ENCODE results near the gene ITGB7.

ITGB7 gene

DNA sequence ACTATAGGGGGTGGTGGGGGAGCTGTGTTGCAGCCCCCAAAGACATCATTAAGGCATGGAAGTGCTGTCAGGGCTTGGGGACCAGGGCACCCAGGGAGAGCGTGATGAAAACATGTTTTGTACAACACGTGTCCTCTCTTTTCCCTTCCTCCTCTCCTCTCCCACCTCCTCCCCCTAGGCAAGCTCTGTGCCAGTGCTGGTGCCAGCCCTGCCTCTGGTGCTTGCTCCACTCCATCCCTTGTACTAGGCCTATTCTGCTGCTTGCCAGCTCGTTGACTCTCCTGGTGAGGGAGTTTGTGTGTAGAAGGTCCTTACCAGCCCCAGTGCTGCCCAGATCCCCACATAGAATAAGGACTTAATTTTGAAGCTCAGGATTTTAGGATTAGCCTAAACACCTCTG, 28.1 kb upstream of the ITGB7 start:
- TF ChIP-seq, protein P1, sequence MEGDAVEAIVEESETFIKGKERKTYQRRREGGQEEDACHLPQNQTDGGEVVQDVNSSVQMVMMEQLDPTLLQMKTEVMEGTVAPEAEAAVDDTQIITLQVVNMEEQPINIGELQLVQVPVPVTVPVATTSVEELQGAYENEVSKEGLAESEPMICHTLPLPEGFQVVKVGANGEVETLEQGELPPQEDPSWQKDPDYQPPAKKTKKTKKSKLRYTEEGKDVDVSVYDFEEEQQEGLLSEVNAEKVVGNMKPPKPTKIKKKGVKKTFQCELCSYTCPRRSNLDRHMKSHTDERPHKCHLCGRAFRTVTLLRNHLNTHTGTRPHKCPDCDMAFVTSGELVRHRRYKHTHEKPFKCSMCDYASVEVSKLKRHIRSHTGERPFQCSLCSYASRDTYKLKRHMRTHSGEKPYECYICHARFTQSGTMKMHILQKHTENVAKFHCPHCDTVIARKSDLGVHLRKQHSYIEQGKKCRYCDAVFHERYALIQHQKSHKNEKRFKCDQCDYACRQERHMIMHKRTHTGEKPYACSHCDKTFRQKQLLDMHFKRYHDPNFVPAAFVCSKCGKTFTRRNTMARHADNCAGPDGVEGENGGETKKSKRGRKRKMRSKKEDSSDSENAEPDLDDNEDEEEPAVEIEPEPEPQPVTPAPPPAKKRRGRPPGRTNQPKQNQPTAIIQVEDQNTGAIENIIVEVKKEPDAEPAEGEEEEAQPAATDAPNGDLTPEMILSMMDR (conservative IDR thresholded peaks at IDR 0.05) = no peak
- TF ChIP-seq ZFX (IDR thresholded peaks at IDR 0.05) = no peak
- no peak overlapping the region for H3K27ac ChIP-seq

DNA sequence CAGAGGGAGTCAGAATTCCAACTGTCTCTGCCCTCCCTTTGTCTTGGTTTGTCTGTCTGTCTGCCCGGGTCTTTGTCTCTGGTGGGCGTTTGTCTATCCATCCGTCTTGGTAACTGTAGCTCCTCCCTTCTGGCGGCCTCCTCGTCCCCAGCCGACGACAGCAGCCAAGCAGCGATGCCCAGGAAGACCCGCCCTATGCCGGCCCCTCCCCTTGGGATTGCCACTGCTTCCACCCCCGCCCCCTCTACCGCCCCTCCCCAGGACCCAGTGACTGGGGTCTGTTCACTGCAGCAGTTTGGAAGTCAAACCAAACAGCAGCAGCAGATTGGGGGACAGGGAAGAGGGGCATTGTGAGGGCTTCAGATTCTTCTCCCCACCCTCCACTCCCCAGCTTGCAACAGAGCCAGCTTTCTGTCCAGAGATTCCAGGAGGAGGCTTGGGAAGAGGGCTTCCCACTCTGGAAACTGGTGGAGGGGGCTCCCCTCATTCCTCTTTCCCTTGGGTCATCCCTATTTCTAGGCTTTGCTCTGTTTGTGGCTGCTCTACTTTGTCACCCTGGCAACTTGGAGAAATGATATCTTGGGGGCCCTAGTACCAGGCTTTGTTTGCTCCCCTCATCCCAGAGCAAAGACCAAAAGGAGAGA, 27.3 kb upstream of the ITGB7 start:
- TF ChIP-seq ZFX (IDR thresholded peaks at IDR 0.05) = no peak
- TF ChIP-seq, protein P1 (conservative IDR thresholded peaks at IDR 0.05) = no peak
- H3K27ac ChIP-seq = no peak overlapping the region

DNA sequence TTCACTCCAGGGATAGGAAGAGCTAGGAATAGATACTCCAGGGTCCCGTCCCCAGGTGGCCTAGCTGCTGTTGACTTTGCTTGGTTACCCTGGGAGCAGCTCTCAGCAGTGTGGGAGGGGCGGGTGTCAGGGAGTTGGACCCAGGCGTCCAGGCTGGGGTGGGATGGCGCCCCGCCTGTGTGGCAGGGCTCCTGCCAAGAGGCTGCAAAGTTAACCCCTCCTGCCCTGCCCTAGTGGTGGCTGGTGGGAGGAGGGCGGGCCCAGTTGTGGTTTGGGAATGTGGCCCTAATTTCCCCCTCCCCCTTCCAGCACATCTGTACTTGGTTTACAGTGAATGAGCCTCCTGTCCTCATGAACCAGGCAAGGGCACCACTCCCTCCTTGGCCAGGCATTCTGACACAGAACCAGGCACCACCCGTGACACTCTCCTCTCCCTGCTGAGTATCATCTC, 26.6 kb upstream of the ITGB7 start:
- TF ChIP-seq, protein P1 (conservative IDR thresholded peaks at IDR 0.05) = no peak
- H3K27ac ChIP-seq = peak overlapping the region; percentile 86; the same call in 1 of the 2 replicates

DNA sequence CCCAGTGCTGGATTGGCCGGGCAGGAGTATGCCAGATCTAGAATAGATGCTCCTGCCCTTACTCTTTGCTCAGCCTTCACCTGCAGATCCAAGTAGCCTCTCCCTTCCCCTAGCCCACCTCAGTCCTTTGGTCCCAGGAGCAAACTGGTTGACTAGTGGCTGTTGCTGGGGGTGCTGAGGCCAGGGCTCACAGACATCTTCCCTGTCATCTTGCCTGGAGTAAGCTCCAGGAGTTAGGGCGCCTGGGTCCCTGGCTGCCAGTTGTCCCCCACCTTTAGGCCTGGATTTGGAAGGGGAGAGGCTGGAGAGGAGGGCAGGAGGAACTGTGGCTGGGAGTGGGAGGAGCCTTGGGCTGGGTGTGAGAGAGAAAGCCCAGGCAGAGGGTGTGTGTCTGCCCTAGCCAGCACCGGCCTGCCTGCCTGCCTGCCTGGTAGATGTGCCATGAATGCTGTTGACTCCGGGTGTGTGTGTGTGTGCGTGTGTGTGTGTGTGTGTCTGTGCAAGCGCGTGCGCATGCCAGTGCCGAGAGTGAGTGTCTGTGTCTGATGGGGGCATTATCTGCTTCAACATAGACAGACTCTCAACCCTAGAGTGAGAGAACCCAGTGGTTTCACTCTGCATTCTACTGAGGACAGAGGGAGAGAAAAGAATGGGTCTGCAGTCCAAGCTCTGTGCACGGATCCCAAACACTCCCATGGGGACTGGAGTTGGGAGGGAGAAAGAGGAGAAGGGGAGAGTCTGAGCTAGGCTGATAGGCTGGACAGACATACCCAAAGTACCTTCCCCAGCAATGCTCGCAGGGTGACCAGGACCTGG, 25.8 kb upstream of the ITGB7 start:
- peak overlapping the region; percentile 86 for H3K27ac ChIP-seq
- TF ChIP-seq ZFX (IDR thresholded peaks at IDR 0.05) = no peak
- TF ChIP-seq, protein P1 (conservative IDR thresholded peaks at IDR 0.05) = no peak

DNA sequence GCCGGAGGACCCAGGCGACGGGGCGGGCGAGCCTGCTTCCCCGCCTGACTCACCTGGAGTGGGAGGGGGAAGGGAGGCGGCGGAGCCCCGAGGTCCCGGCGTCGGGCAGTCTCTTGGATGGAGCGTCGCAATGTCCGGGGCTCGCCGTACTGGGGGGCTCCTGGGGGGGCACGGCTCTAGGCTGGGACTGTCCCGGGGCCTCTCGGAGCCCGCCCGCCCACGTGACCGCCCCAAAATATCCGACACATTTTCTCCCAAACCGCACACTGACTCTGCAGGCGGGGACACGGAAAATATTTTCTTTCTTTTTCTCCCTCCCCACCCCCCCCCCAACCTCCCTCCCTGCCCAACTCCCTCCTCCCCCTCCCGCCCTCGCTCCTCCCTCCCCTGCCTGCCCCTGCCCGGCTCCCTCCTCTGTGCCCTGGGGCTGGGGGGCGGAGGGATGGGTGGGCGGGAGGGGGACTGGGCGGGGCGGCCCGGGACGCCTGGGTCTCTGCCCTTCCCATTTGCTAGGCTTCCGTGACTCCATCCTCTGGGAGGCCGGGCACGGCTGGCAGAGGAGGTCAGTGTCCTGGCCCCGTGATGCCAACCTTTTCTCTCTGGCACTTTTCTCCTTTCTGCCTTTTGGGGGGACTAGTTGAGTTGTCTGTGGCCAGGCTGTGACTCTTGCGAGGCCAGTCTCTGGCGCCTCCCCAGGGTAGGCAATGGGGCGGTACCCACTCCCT, 25.0 kb upstream of the ITGB7 start, which contains the start of gene RARG:
TSS of gene RARG (minus strand) at position 289 of the 725 bp plus-strand sequence. CDS start 4,664 bp downstream, outside the sequence.
- TF ChIP-seq ZFX (IDR thresholded peaks at IDR 0.05) = no peak
- TF ChIP-seq, protein P1 (conservative IDR thresholded peaks at IDR 0.05) = no peak
- peak within 1 kb of the TSS; percentile 86 for H3K27ac ChIP-seq

DNA sequence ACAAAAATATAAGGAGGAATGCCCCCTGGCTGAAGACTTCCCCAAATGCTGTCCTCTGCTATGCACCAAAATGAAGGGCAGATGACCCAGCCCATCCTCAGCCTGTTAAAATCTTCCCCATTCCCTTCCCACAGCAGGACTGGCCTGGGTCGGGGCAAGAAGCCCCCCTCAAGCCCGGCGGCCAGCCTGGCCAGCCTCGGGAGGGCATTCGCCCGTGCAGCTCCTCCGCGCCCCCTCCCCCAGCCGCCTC, 24.5 kb upstream of the ITGB7 start:
- TF ChIP-seq, protein P1 (conservative IDR thresholded peaks at IDR 0.05) = no peak
- TF ChIP-seq ZFX (IDR thresholded peaks at IDR 0.05) = no peak
- peak overlapping the region; percentile 86 for H3K27ac ChIP-seq
